Esophagus muscularis mucosa (tissue), 4 donors: ENCODE results near the gene SH3RF3.

Experiments
- CTCF ChIP-seq, 3 experiments: fragments of 200-600 bp in 2 of 3; fragments of 450-650 bp in 1 of 3; sonication (generic) in 2 of 3; IDR thresholded peaks; one replicate each; pipeline ENCODE4 v1.5.1; 2017 to 2019; ENCODE audit warnings: antibody characterized with exemption in 3 of 3, mild to moderate bottlenecking in 2 of 3, moderate library complexity in 1 of 3
- EP300 ChIP-seq: sonication (generic); formaldehyde crosslinking; IDR thresholded peaks from one replicate; pipeline ENCODE4 v1.6.1; 2017; ENCODE audit warnings: antibody characterized with exemption
- POLR2AphosphoS5 ChIP-seq, 2 donors: sonication (generic); formaldehyde crosslinking; IDR thresholded peaks; one replicate each; pipeline ENCODE4 v1.6.1; 2017; ENCODE audit warnings: antibody characterized with exemption in 2 of 2

- TF ChIP-seq CTCF (IDR thresholded peaks at IDR 0.05), result no peak
- TF ChIP-seq EP300, result no peak
- TF ChIP-seq POLR2AphosphoS5 (IDR thresholded peaks at IDR 0.05), result no peak
These were observed 45.2 kb upstream of the SH3RF3 start for GRCh38 chr2:109083771-109084170.
